Transverse colon (tissue), 4 donors: ENCODE results near the gene PRIMA1. TPM values are rescaled to one million over a fixed set of nuclear protein-coding genes. Genes with fewer than 3 reads are reported as not detected.
"Not testable (repeated sequence)": the region's sequence is repeated elsewhere in the genome, so short reads cannot be mapped to it uniquely, and the experiment has no call there.

Source experiments
- DNase-seq: peaks from one replicate; pipeline ENCODE4 v3.0.0-alpha.2; 2019
- H3K27ac ChIP-seq, 4 donors: fragments of 200-600 bp; sonication (generic); 2 replicates each; pipeline ENCODE4 v1.5.1; 2016 to 2018; ENCODE audit warnings: inconsistent platforms in 4 of 4
- H3K27me3 ChIP-seq: fragments of 200-600 bp; sonication (generic); 2 replicates; pipeline ENCODE4 v1.5.1; 2017; ENCODE audit warnings: inconsistent platforms
- H3K36me3 ChIP-seq, 4 donors: fragments of 200-600 bp; sonication (generic); 2 replicates each; pipeline ENCODE4 v1.5.1; 2017 to 2019; ENCODE audit warnings: inconsistent platforms in 4 of 4
- H3K4me1 ChIP-seq, 4 donors: fragments of 200-600 bp; sonication (generic); 2 replicates each; pipeline ENCODE4 v1.5.1; 2017 to 2020; ENCODE audit warnings: inconsistent platforms in 4 of 4
- H3K4me3 ChIP-seq, 4 donors: fragments of 200-600 bp; sonication (generic); 1 replicate in 1 of 4; 2 replicates in 3 of 4; pipeline versions ENCODE4 v1.5.1 to v1.6.1; 2017 to 2019; ENCODE audit warnings: inconsistent platforms in 4 of 4
- H3K9me3 ChIP-seq, 2 donors: fragments of 200-600 bp; sonication (generic); 2 replicates each; pipeline ENCODE4 v1.5.1; 2017 to 2019; ENCODE audit warnings: inconsistent platforms in 2 of 2
- CTCF ChIP-seq, 5 experiments: fragments of 200-600 bp in 3 of 5; fragments of 450-650 bp in 2 of 5; sonication (generic) in 3 of 5; IDR thresholded peaks; 1 replicate in 2 of 5; 2 replicates in 3 of 5; pipeline ENCODE4 v1.5.1; 2016 to 2017; ENCODE audit warnings: antibody characterized with exemption in 5 of 5, inconsistent platforms in 3 of 5, mild to moderate bottlenecking in 2 of 5, moderate library complexity in 1 of 5
- EP300 ChIP-seq: sonication (generic); formaldehyde crosslinking; IDR thresholded peaks from one replicate; pipeline ENCODE4 v1.6.1; 2017; ENCODE audit warnings: antibody characterized with exemption, low read depth
- POLR2A ChIP-seq: fragments of 450-650 bp; IDR thresholded peaks from one replicate; pipeline ENCODE4 v1.6.1; 2016; ENCODE audit warnings: antibody characterized with exemption, mild to moderate bottlenecking, moderate library complexity
- POLR2AphosphoS5 ChIP-seq, 3 donors: sonication (generic); formaldehyde crosslinking; IDR thresholded peaks; one replicate each; pipeline ENCODE4 v1.6.1; 2016; ENCODE audit warnings: antibody characterized with exemption in 3 of 3
- WGBS, 2 donors: methylation state at CpG; one replicate each; pipeline ENCODE4 v1.1.5; 2018; ENCODE audit warnings: low coverage in 1 of 2; 5-methylcytosine and 5-hydroxymethylcytosine counted together
- in situ Hi-C, 4 donors: fragments of 200-750 bp; cut with MboI; loops; one replicate each; pipeline versions ENCODE4 v1.15.0 to v1.15.1; 2017; ENCODE audit warnings: low sequenced_read_pairs in 3 of 4, low pct_ligation_motif_present in 1 of 4, low pct_unique_long_range_greater_than_20kb in 1 of 4
- intact Hi-C: fragments of 100-400 bp; cut with DNase I; formaldehyde crosslinking; loops from one replicate; pipeline ENCODE4 v1.15.1; 2023; ENCODE audit warnings: low total_unique reads
- total RNA-seq, 4 donors: library from RNA; depleted of rRNA; stranded (reverse); fragments of >200 nt; gene quantifications; one replicate each; pipeline ENCODE4 v1.1.0, GENCODE V29; 2016

PRIMA1 gene
- total RNA-seq, 4 donors from 2014 or later: 3.0 to 8.2 (median 4.8) TPM

DNA sequence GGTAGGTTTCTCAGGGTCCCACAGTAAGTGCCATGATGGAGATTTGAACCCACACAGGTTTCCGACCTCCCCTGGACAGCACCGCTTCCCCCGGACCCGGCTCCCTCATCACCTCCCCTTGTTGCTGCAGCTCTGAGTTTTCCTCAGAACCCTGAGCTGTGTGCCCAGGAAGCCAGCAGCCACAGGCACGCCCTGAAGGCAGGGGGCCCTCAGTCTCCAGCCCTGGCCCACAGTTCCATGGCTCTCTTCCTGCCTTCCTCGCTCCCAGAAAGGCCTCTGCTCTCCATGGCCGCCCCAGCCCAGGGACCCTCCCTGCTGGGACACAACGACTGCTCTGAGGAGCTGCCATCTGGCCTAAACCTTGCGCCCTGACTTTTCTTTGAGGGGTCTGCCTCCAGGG, 35.8 kb upstream of the PRIMA1 start:
- in situ Hi-C loops (no loop called here), intact Hi-C loops (no loop called here)
- TF ChIP-seq POLR2A (no peak), CTCF (IDR thresholded peaks at IDR 0.05) (no peak), EP300 (no peak), POLR2AphosphoS5 (IDR thresholded peaks at IDR 0.05) (no peak)
- WGBS, 2 donors: 78% methylated on average over 9 of the region's 9 CpGs; no CpG with 5 or more reads in 1 of the 2 donors
- H3K27me3 ChIP-seq: peaks cover 14% of the 10 kb centered on the region
- H3K27ac ChIP-seq: no peak overlapping the region
- no peak overlapping the region for H3K4me3 ChIP-seq
- H3K4me1 ChIP-seq: no peaks in the 10 kb centered on the region
- DNase-seq: no peak
- no peaks in the 10 kb centered on the region for H3K9me3 ChIP-seq
- no peaks in the 10 kb centered on the region for H3K36me3 ChIP-seq

- no peak for TF ChIP-seq POLR2AphosphoS5 (IDR thresholded peaks at IDR 0.05)
- TF ChIP-seq EP300: no peak
- no peak for TF ChIP-seq CTCF (IDR thresholded peaks at IDR 0.05)
- no peak for TF ChIP-seq POLR2A
These were observed 32.8 kb upstream of the PRIMA1 start for GRCh38 chr14:93821051-93821450.

DNA sequence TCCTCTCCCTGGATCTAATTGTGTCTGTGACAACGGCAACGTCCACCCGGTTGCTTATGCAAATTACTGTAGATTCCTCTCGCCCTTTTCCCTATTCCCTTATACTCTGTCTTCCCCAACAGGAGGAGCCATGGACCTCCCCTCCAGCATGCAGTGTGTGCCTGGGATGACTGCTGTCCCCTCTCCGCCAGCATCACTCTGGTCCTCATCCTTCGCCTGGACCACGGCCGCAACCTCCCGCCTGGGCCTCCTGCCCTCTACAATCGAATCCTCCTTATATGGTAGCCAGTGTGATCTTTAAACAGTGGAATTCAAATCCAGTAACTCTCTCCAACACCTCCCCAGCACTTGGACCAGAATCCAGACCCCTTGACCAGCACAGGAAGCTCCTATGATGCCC, 30.6 kb upstream of the PRIMA1 start:
- TF ChIP-seq EP300 (no peak), POLR2AphosphoS5 (IDR thresholded peaks at IDR 0.05) (no peak), POLR2A (no peak), CTCF (IDR thresholded peaks at IDR 0.05) (no peak)
- Histone ChIP-seq H3K36me3 (no peaks in the 10 kb centered on the region), H3K9me3 (peaks cover 5 to 13% of the 10 kb centered on the region in 2 donors), H3K27me3 (no peaks in the 10 kb centered on the region), H3K4me1 (no peaks in the 10 kb centered on the region), H3K4me3 (no peak overlapping the region), H3K27ac (no peak overlapping the region)
- 88% methylated on average over 10 of the region's 10 CpGs; no CpG with 5 or more reads in 1 of the 2 donors for WGBS, 2 donors
- intact Hi-C loops (no loop called here), in situ Hi-C loops (no loop called here)
- DNase-seq: no peak

More at GRCh38 chr14:93821051-93821450, 32.8 kb upstream of the PRIMA1 start:
- 74% methylated on average over 6 of the region's 6 CpGs; no CpG with 5 or more reads in 1 of the 2 donors for WGBS, 2 donors
- H3K36me3 ChIP-seq: no peaks in the 10 kb centered on the region
- in situ Hi-C loops (no loop called here), intact Hi-C loops (no loop called here)
- H3K27ac ChIP-seq: no peak overlapping the region
- no peaks in the 10 kb centered on the region for H3K4me1 ChIP-seq
- no peak overlapping the region for H3K4me3 ChIP-seq
- no peaks in the 10 kb centered on the region for H3K9me3 ChIP-seq
- no peak for DNase-seq
- peaks cover 14% of the 10 kb centered on the region for H3K27me3 ChIP-seq

- H3K27ac ChIP-seq: no peak overlapping the region
- no peak overlapping the region for H3K4me3 ChIP-seq
- peaks cover 5 to 13% of the 10 kb centered on the region in 2 donors for H3K9me3 ChIP-seq
- intact Hi-C loops: no loop called here
- no peaks in the 10 kb centered on the region for H3K27me3 ChIP-seq
- in situ Hi-C loops: no loop called here
- H3K36me3 ChIP-seq: no peaks in the 10 kb centered on the region
- 76 to 87% methylated on average over 5 to 8 of the region's 8 CpGs for WGBS, 2 donors
- no peaks in the 10 kb centered on the region for H3K4me1 ChIP-seq
- no peak for TF ChIP-seq POLR2AphosphoS5 (IDR thresholded peaks at IDR 0.05)
- no peak for TF ChIP-seq POLR2A
- no peak for DNase-seq
These were observed 23.4 kb upstream of the PRIMA1 start for GRCh38 chr14:93811676-93812075.

DNA sequence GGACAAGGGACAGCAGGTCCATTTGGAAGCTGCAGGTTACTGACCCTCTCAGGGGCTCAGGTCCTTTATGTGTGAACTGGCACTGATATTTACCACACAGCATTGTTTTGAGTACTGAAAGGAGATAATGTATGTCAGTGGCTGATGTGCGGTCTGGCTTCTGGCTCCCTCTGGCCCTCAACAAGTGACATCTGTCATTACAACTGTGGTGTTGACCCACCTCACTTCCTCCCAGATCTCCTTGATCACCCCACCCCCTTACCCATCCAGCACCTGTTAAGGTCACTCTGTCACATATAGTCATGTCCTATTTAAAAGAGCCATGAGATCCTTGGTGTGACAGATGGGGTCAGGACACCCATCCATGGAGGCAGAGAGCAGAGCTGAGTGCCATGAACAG, 22.7 kb upstream of the PRIMA1 start:
- no peak overlapping the region for H3K27ac ChIP-seq
- DNase-seq: no peak
- intact Hi-C loops: no loop called here
- H3K4me1 ChIP-seq: no peaks in the 10 kb centered on the region
- 62% methylated on average over 1 of the region's 1 CpG; no CpG with 5 or more reads in 1 of the 2 donors for WGBS, 2 donors
- H3K36me3 ChIP-seq: no peaks in the 10 kb centered on the region
- H3K27me3 ChIP-seq: no peaks in the 10 kb centered on the region
- TF ChIP-seq EP300 (no peak), POLR2A (no peak), CTCF (IDR thresholded peaks at IDR 0.05) (no peak), POLR2AphosphoS5 (IDR thresholded peaks at IDR 0.05) (no peak)
- H3K4me3 ChIP-seq: no peak overlapping the region
- peaks cover 5 to 13% of the 10 kb centered on the region in 2 donors for H3K9me3 ChIP-seq
- in situ Hi-C loops: no loop called here

DNA sequence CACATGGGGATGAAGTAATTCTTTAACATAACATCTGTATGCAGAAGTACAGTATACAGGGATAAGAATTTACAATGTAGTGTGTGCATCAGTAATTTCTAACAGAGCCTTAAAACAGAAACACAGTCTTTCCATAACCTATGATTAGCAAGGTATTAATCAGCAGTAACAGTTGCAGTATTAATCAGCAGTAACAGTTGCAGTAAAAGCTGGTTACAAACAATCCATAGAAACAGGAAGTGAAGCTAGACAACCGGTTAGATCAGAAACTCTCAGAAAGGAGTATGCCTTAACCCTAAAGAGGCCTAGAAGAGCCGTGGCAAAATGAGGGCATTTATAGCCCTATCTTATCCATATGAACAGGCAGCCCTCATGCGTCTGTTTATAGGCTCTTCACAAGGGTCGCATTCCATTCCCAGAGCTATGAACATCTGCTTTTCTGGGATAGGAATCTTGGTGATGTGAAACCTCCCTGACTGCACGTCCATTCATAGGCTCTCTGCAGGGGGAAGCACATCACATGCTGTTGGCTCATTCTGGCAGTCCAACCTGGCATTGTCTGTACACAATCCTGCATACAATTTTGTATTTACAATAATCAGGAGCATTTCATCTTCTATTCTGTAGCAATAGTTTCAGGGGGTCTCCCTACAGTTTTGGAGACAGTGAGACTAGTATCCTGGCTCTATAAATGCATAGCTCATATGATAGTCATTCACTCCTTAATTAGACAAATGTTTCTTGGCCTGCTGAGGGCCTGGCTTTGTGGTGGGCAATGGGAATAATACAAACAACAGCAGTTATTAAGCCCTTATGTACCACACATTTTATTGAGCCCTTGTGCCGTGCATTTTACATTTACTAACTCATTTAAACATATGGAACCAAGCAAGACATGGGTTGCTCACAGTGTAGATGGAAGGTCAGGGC, 21.5 kb upstream of the PRIMA1 start:
- H3K4me3 ChIP-seq, H3K9me3 ChIP-seq, intact Hi-C loops, H3K36me3 ChIP-seq, H3K27ac ChIP-seq, DNase-seq, H3K27me3 ChIP-seq, H3K4me1 ChIP-seq, in situ Hi-C loops: not testable (repeated sequence)
- WGBS, 2 donors: 42 to 51% methylated on average over 4 to 6 of the region's 6 CpGs
